Astrocyte (in vitro differentiated cells and primary cell): ENCODE data around the gene PBRM1. TPM values are rescaled to one million over a fixed set of nuclear protein-coding genes. Genes with fewer than 3 reads are reported as not detected.

Source experiments
- DNase-seq: peaks from one replicate; pipeline ENCODE4 v3.0.0-alpha.2; 2010; ENCODE audit warnings: low read depth
- FAIRE-seq: peaks from 2 replicates; lab custom pipeline; 2011; peaks lifted over from hg19 to GRCh38; lab: Jason Lieb, UNC
- H2AFZ ChIP-seq: 2 replicates; pipeline ENCODE4 v1.6.0; 2012; ENCODE audit warnings: low read depth, low read length, inconsistent platforms
- H3K27ac ChIP-seq: 2 replicates; pipeline ENCODE4 v1.5.1; 2011; ENCODE audit warnings: low read depth, low read length, inconsistent platforms
- H3K27me3 ChIP-seq: 2 replicates; pipeline ENCODE4 v1.6.0; 2011; ENCODE audit warnings: low read length, inconsistent platforms; ENCODE audit not compliant: insufficient read depth
- H3K36me3 ChIP-seq: 2 replicates; pipeline ENCODE4 v1.5.1; 2011; ENCODE audit warnings: low read length, inconsistent platforms; ENCODE audit not compliant: insufficient read depth
- H3K4me1 ChIP-seq: 2 replicates; pipeline ENCODE4 v1.5.1; 2011; ENCODE audit warnings: low read length, inconsistent platforms; ENCODE audit not compliant: insufficient read depth
- H3K4me2 ChIP-seq: 2 replicates; pipeline ENCODE4 v1.6.0; 2012; ENCODE audit warnings: low read length, inconsistent platforms
- H3K4me3 ChIP-seq: 2 replicates; pipeline ENCODE4 v1.5.1; 2011; ENCODE audit warnings: low read depth, mild to moderate bottlenecking, low read length, inconsistent platforms; ENCODE audit not compliant: insufficient read depth
- H3K79me2 ChIP-seq: 2 replicates; pipeline ENCODE4 v1.6.0; 2012; ENCODE audit warnings: mild to moderate bottlenecking, low read length, inconsistent platforms; ENCODE audit not compliant: insufficient read depth
- H3K9ac ChIP-seq: 2 replicates; pipeline ENCODE4 v1.6.0; 2012; ENCODE audit warnings: mild to moderate bottlenecking, low read length, inconsistent platforms
- H3K9me3 ChIP-seq: 2 replicates; pipeline ENCODE4 v1.5.1; 2012; ENCODE audit warnings: low read depth, mild to moderate bottlenecking, low read length, inconsistent platforms; ENCODE audit not compliant: insufficient read depth
- H4K20me1 ChIP-seq: 2 replicates; pipeline ENCODE4 v1.6.0; 2012; ENCODE audit warnings: low read length, inconsistent platforms; ENCODE audit not compliant: insufficient read depth
- H3K27ac Mint-ChIP-seq: one replicate; pipeline ENCODE4 v1.8.0; 2021; ENCODE audit warnings: mild to moderate bottlenecking, mixed read lengths; ENCODE audit not compliant: unreplicated experiment
- H3K27me3 Mint-ChIP-seq: one replicate; pipeline ENCODE4 v1.8.0; 2021; ENCODE audit warnings: low read depth, mixed read lengths; ENCODE audit not compliant: unreplicated experiment
- H3K36me3 Mint-ChIP-seq: one replicate; pipeline ENCODE4 v1.8.0; 2021; ENCODE audit warnings: low read depth, mixed read lengths; ENCODE audit not compliant: unreplicated experiment
- H3K4me1 Mint-ChIP-seq: one replicate; pipeline ENCODE4 v1.8.0; 2021; ENCODE audit warnings: low read depth, mixed read lengths; ENCODE audit not compliant: unreplicated experiment
- H3K4me3 Mint-ChIP-seq: one replicate; pipeline ENCODE4 v1.8.0; 2021; ENCODE audit warnings: mild to moderate bottlenecking, moderate library complexity, mixed read lengths; ENCODE audit not compliant: unreplicated experiment
- H3K9me3 Mint-ChIP-seq: one replicate; pipeline ENCODE4 v1.8.0; 2021; ENCODE audit warnings: mild to moderate bottlenecking, mixed read lengths; ENCODE audit not compliant: unreplicated experiment
- CTCF ChIP-seq: IDR thresholded peaks from 2 replicates; pipeline ENCODE4 v1.5.1; 2011; ENCODE audit warnings: low read depth, mild to moderate bottlenecking, inconsistent platforms, low read length, moderate library complexity; ENCODE audit not compliant: insufficient read depth
- EZH2 ChIP-seq: IDR thresholded peaks from 2 replicates; pipeline ENCODE4 v1.6.1; 2012; ENCODE audit warnings: mild to moderate bottlenecking, low read length, inconsistent platforms; ENCODE audit not compliant: insufficient read depth
- total RNA-seq: library from RNA; stranded (reverse); gene quantifications from 2 replicates; pipeline ENCODE4 v1.2.1, GENCODE V29; 2021

Gene PBRM1
- total RNA-seq, 1 donor from 2014 or later = 54.5 TPM

DNA sequence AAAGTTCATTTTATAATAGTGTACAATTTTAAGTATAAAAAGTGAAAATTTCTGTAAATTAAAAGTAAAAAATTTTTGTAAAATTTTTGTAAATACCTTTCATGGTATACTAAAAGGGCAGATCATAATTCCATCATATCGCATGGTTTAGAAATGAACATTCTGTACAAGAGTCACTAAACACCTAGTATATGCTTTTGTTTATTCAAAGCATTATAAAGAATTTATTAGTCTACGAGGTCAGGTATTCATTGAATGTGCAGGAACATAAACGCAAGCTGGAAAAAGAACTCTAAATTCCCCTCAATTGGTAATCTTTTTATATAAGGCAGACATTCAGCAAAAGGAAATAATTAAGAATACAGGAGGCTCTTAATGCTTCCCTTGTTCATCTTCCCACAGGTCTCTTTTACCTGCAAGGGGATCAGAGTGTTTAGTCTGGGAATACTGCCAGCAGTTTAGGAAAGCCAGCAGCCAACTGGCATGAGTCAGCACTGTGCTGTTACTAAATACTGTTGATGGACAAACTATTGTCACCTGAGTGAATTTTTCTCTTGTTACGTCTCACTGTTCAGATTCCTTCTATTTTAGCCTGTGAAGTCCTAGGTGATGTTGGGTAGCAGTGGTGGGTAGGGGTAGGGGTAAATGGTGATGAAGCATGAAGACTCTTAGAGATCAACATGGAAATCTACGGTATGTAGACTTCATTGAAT lies 79.2 kb downstream of the PBRM1 start:
- no peak overlapping the region for H3K9ac ChIP-seq
- H3K27me3 ChIP-seq = no peaks in the 10 kb centered on the region
- H3K4me3 ChIP-seq = no peak overlapping the region
- peaks cover 9% of the 10 kb centered on the region for H3K36me3 Mint-ChIP-seq
- H3K36me3 ChIP-seq = peaks cover 36% of the 10 kb centered on the region
- H3K4me1 ChIP-seq = peaks cover 5% of the 10 kb centered on the region
- FAIRE-seq (peak; percentile 9), DNase-seq (peak; percentile 59)
- no peaks in the 10 kb centered on the region for H3K9me3 ChIP-seq
- H3K27ac Mint-ChIP-seq = no peak overlapping the region
- TF ChIP-seq EZH2 (no peak), CTCF (no peak)
- no peak overlapping the region for H2AFZ ChIP-seq
- H3K27ac ChIP-seq = no peak overlapping the region
- no peak overlapping the region for H3K4me2 ChIP-seq
- peaks cover 13% of the 10 kb centered on the region for H3K4me1 Mint-ChIP-seq
- H3K9me3 Mint-ChIP-seq = peaks cover 1% of the 10 kb centered on the region
- H3K79me2 ChIP-seq = peaks cover 24% of the 10 kb centered on the region
- H3K27me3 Mint-ChIP-seq = no peaks in the 10 kb centered on the region
- H3K4me3 Mint-ChIP-seq = no peak overlapping the region
- H4K20me1 ChIP-seq = peaks cover 18% of the 10 kb centered on the region

GRCh38 chr3:52600258-52600657 lies 85.5 kb downstream of the PBRM1 start:
- peaks cover 23% of the 10 kb centered on the region for H3K36me3 Mint-ChIP-seq
- Histone ChIP-seq H3K4me1 (no peaks in the 10 kb centered on the region), H3K9me3 (no peaks in the 10 kb centered on the region), H3K79me2 (peaks cover 7% of the 10 kb centered on the region), H3K27me3 (no peaks in the 10 kb centered on the region), H2AFZ (no peak overlapping the region), H3K4me2 (no peak overlapping the region), H3K4me3 (no peak overlapping the region), H3K36me3 (peaks cover 11% of the 10 kb centered on the region), H3K9ac (no peak overlapping the region), H3K27ac (no peak overlapping the region), H4K20me1 (peaks cover 5% of the 10 kb centered on the region)
- no peaks in the 10 kb centered on the region for H3K27me3 Mint-ChIP-seq
- FAIRE-seq (no peak), DNase-seq (no peak)
- H3K4me3 Mint-ChIP-seq = no peak overlapping the region
- no peak for TF ChIP-seq EZH2
- TF ChIP-seq CTCF = no peak
- H3K4me1 Mint-ChIP-seq = no peaks in the 10 kb centered on the region
- H3K9me3 Mint-ChIP-seq = peaks cover 6% of the 10 kb centered on the region
- H3K27ac Mint-ChIP-seq = no peak overlapping the region

- peaks cover 34% of the 10 kb centered on the region for H3K36me3 Mint-ChIP-seq
- Histone ChIP-seq H3K27me3 (no peaks in the 10 kb centered on the region), H3K4me2 (no peak overlapping the region), H3K79me2 (no peaks in the 10 kb centered on the region), H4K20me1 (peaks cover 5% of the 10 kb centered on the region), H3K4me1 (no peaks in the 10 kb centered on the region), H3K27ac (no peak overlapping the region), H3K9me3 (no peaks in the 10 kb centered on the region), H3K4me3 (no peak overlapping the region), H2AFZ (no peak overlapping the region), H3K36me3 (peaks cover 6% of the 10 kb centered on the region), H3K9ac (no peak overlapping the region)
- H3K27ac Mint-ChIP-seq = no peak overlapping the region
- TF ChIP-seq CTCF (no peak), EZH2 (no peak)
- no peak overlapping the region for H3K4me3 Mint-ChIP-seq
- no peak for DNase-seq
- H3K9me3 Mint-ChIP-seq = peaks cover 6% of the 10 kb centered on the region
- no peak for FAIRE-seq
- H3K4me1 Mint-ChIP-seq = no peaks in the 10 kb centered on the region
- no peaks in the 10 kb centered on the region for H3K27me3 Mint-ChIP-seq
These were observed 89.0 kb downstream of the PBRM1 start for GRCh38 chr3:52596658-52597265.
